GM18507 (cell line): Measurements from ENCODE around the gene RAI1.

Experiments used
- DNase-seq: peaks from one replicate; pipeline ENCODE4 v3.0.0; 2011; ENCODE audit warnings: low read depth; ENCODE audit not compliant: insufficient read length; ENCODE audit errors: extremely low spot score
- FAIRE-seq: peaks from 2 replicates; lab custom pipeline; 2011; peaks lifted over from hg19 to GRCh38; lab: Jason Lieb, UNC

The RAI1 gene

DNA sequence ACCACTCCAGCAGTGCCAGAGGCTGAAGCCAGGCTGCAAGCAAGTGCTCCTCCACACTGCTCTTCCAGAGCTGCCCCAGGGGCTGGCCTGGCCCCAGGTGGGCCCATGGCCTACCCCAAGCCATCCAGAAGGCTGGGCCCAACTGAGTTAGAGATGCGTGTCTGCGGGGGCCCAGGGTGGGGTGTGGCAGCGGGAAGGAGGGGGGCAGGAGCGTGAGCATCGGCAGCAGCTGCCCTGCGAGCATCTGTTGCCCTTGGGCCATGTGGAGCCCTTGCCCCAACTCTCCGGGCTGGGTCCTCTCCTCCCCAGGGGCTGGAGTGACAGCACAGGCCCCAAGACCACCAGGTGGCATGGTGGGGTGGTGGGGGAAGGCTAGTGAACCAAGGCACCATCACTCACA is 162.8 kb downstream of the RAI1 start:
- DNase-seq (no peak), FAIRE-seq (no peak)

GRCh38 chr17:17844500-17844899 is 163.2 kb downstream of the RAI1 start:
- DNase-seq, result no peak

GRCh38 chr17:17845046-17845775 is 164.0 kb downstream of the RAI1 start:
- FAIRE-seq (no peak), DNase-seq (no peak)

More at GRCh38 chr17:17844500-17844899, 163.2 kb downstream of the RAI1 start:
- FAIRE-seq, result no peak

DNA sequence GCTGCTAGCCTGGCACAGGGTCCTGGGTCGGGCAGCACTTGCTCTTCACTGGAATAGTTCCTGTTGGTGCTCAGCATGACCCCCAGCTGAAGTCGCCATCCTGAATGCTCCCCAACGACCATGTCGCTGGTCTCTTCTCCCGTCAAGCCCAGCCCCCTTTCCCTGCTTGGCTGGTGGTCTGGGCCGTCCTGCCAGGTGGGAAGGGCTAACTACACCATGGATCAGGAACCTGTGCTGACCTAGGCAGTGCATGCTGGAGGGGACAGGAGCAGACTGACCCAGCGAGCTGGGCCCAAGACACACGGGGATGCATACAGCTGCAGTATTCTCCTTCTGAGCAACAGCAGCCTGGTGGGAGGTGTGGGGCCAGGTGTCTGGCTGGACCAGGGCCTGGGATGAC is 164.7 kb downstream of the RAI1 start:
- DNase-seq, result no peak
- no peak for FAIRE-seq

DNA sequence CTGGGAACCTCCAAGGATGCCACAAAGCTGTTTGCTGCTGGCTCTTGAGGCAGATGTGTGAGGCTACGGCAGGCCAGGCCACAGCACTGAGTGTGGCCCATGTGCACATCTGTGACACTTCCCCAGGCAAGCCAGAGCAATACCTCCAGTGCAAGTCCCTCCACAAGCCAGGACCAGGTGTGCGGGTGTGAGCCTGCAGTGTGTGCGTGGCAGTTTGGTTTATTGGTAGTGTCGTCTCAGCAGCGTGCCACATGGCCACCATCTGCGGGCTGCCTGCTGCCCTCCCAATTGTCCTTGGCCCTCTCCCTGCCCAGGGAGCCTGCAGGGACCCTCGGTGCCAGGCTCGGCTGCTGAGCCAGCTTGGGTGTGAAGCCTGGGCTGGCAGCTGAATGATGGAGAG is 165.4 kb downstream of the RAI1 start:
- DNase-seq (no peak), FAIRE-seq (no peak)

DNA sequence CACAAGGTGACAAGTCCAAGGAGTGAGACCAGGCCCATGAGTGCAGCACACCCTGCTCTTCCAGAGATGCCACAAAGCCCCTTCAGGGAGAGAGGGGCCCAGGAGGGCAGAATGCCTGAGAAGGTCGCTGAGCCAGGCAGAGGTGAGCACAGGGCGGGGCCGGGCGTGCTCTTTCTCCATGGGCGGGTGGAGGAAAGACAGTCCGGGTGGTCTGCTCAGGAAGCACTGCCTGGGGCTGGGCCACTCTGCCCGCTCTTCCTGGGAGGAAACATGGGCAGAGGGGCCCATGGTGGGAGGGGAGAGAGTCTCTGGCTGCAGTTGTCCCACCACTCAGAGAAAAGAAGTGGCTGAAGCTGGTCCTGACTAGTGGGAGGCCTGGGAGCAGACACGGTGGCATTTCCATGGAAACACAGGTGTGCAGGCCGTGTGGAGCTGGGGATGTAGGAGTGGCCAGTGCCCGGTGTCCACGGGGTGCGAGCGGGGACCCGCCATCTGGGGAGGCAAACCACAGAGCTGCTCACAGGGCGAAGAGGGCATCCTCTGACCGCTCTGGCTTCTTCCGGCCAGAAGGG is 165.9 kb downstream of the RAI1 start:
- FAIRE-seq (no peak), DNase-seq (no peak)

DNA sequence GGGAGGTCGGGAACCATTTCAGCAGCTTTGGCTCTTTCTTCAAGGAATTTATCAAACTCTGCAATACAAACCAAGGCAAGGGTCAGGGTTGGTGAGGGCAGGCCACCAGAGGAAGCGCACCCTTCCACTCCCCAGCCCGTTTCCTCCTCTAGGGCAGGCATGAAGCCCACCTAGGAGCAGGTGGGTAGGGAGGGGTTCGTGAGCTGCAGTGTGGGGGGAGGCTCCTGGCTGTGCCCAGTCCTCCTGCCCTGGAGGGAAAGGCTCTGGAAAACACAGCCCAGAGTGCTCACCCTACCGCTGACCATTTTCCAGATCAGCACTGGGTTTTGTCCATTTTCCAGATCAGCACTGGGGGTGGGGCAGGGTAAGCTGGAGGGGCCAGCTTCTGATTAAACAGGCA is 166.5 kb downstream of the RAI1 start:
- no peak for FAIRE-seq
- DNase-seq, result no peak

DNA sequence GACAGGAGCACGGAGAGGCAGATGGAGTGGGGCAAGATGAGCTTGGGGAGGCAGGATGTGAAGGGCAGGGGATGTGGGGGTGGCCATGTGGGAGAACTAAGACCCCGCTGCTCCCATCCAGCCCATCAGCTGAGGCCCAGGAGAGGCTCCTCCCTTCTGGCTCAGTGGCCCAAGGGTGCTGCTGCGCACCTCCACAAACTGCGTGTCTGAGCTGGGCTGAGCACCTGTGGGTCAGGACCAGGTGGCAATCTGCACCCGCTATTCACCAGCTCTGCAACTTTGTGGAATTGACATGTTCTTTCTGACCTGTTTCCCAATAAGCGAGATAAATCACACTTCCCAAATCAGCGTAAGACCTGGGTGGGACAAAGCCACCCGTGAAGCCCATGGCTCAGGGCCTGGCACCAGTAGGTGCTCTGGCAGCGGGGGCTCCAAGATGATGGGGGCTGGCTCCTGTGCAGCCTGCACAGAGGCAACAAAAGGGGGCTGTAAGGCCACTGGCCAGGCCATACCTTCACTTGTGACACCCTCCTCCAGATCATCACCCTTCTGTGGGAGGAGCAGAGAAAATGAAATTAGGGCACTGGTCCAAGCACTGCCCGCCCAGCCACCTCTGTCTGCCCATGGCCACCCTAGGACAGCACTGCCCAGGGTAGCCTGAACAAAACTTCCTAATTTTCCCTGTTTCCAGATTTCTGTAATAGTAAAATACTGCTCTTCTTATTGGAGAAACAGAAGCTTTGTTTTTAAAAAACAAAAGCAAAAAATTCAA is 167.2 kb downstream of the RAI1 start:
- FAIRE-seq, result no peak
- DNase-seq, result no peak

GRCh38 chr17:17849147-17849820 is 168.0 kb downstream of the RAI1 start:
- FAIRE-seq (peak; percentile 93), DNase-seq (peak; percentile 54)

DNA sequence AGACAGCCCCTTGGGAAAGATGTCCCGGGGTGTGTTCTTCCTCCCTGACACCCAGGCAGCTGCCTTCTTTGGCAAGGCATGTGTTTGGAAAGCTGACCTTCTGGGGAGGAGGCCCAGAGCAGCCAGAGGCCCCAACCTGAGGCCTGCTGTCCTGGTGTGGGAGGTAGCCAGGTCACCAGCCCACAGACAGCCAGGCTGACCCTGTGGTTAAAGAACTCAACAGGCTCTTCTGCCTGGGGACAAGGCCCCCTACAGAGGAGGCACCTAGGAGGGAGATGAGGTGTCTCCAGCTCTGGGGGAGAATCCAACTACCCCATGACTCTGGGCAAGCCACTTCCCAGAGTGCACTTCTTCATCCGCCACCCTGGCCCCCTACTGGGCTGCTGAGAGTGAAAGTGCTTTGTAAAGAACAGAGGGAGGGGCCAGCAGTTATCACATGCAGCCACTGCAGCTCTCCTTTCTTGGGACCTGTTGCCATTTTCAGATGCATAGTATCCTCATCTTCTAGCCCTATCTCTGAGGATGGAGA is 168.7 kb downstream of the RAI1 start:
- DNase-seq (no peak), FAIRE-seq (peak; percentile 74)

- DNase-seq, result no peak
- no peak for FAIRE-seq
These were observed 170.1 kb downstream of the RAI1 start for GRCh38 chr17:17851103-17852002.

DNA sequence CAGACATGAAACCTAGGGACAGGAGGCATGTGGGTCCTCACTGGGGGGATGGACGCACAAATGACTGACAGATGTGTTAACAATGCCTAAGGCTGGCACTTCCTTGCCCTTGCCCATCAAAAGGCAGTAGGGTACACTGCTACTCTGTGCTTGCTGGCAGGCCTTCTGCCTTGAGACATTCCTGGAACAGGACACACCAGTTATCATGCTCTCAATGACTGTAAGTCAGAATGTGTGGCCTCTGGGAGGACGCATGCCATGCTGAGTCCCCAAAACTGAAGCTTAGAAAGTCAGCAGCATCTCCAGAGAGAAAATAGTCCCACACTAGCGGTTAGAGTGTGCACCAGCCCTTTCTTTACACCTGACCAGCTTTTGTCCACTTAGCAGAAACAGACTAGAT is 171.7 kb downstream of the RAI1 start:
- DNase-seq, result no peak
- FAIRE-seq, result no peak

- FAIRE-seq, result peak; percentile 35
- no peak for DNase-seq
These were observed 172.7 kb downstream of the RAI1 start for GRCh38 chr17:17853811-17854447.

DNA sequence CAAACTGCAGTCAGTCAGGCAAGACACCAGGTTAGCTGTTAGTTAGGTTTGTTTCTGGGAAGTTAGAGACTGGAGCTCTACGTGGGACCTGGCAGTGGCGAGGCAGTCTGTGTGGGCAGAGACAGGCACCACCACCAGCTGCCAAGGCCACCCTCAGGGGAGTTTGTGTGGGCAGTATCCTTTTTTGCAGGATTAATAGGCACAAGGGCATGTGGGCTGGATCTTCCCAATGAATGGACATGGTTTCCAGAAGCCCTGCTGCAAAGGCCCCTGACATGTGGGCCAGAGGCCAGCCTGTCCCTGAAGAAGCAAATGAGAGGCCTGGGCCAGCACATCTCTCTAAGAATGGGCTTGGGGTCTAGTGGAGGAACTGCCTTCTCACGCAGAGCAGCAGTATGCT is 174.7 kb downstream of the RAI1 start:
- no peak for FAIRE-seq
- DNase-seq, result no peak

DNA sequence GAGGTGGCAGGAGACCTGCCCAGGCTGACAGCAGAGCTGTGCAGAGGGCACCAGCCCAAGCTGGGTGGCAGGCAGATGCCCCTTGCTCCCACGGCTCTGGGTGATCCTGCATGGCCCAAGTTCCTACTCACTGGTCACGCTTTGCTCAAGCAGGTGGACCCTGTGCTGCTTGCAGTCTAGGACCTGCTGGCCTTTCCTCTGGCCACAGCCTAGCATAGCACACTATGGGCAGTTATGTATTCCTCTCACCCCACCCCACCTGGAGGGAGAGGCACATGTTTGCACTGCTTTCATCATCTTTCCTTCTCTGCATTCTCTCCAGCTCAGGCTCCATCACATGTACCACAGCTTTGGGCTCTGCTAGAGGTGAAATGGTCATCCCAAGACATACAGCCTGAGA is 175.1 kb downstream of the RAI1 start:
- FAIRE-seq (no peak), DNase-seq (no peak)

DNA sequence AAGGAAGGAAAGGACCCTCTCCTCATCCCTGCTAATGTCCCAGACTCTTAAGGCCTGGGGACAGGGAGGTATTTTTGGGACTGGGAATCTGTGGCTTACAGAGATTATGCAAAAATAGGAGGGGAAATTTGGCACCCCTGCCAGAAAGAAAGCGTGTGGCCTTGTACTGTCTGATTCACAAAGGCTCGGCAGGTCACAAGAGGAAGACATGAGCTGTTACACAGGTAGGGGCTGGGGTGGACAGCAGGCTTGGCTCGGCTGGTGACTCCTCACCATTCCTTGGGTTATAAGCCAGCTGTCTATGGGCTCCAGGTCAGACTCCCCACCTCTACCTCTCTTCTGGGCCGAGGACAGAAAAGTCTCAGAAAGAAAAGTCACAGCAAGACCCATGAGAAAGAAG is 176.2 kb downstream of the RAI1 start:
- no peak for DNase-seq
- no peak for FAIRE-seq

DNA sequence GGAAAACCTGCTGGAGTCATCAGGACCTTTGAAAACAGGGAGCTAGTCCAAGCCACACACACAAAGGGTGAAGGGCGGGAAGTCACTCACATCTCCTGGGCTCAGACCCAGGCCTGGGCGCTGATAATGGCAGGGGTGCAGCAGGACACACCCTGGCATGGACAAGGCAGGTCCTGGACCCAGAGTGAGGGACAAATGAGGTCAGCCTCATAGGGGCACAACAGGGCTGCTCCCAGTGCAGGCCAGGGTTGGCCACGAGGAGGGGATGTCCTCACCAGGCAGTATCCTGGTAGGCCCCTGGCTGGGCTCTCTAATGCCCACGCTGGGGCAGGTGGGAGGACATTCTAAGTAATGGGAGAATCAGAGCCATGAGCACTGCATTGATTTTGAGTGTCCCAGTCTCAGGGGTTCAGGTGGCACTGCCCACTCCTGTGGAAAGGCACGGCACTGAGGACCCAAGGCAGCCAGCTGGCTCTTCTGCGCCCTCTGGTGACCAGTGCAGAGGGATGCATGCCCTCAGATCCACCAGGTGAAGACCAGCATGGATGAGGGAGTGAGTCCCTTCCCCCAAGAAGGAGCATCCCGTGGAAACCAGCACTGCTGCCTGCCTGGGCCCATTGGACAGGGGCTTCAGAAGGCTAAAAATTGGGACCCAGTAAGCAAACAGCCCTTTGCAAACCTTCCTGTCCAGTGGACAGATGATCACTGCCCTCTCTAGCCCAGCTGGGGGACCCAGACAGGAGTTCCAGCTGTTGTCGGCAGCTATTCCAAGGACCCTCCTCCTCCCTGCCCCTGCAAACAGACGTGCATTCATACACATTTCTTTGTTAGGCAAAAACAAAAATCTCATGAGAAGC is 178.9 kb downstream of the RAI1 start:
- DNase-seq (peak; percentile 77), FAIRE-seq (peak; percentile 96)

DNA sequence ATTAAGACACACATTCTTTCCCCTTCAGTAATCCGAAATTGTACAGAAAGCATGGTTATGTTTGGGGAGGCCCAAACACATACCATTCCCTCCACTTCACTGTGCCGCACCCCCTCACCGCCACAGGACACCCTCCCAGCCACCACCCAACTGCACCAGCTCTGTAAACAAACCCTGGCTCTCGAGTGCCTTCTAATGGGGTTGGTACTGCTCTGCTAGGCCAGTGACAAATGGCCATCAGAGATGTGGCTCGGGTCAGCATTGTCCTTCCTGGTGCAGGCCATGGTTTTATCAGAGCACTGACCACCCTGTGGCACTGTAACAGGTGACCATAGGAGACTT is 179.5 kb downstream of the RAI1 start:
- DNase-seq, result no peak
- no peak for FAIRE-seq
